ENCODE results near the gene TOMM7. TPM values are rescaled to one million over a fixed set of nuclear protein-coding genes. Genes with fewer than 3 reads are reported as not detected.
A peak's percentile ranks its signal among the peaks of the same experiment; 100 is the strongest.

The TOMM7 gene
- total and polyA plus RNA-seq, 10 donors = 85.4 to 524 (median 300) TPM

DNA sequence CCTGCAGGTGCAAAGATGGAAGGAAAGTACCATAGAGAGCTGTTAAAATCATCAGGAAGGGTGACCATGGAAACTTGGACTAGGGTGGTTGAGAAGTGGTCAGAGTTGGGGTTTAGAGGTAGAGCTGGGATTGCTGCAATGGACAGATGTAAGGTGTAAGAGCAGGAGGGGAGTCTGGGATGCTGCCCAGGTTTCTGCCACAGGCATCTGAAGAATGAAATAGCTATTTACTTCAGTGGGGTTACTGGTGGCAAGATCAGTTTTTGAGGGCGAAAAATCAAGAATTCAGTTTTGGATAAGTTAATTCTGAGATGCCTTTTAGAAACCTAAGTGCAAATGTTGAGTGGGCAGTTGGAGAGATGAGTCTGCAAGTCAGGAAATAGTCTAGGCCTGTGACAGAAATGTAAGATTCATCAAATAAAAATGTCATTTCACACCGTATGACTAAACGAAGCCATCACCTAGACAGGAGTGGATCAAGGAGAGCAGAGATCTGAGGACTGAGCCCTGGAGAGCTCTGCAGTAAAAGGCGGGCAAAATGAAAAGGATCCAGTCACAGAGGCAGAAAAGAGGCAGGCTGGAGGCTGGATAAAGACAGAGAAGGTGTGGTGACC lies 22.7 kb upstream of the TOMM7 start:
- no peak for DNase-seq
- no peaks in the 10 kb centered on the region for H3K36me3 ChIP-seq
- no peaks in the 10 kb centered on the region for H3K27me3 ChIP-seq (replicated peaks in 1 of 7)
- no peaks in the 10 kb centered on the region for H3K9me3 ChIP-seq
- no peak for TF ChIP-seq POLR2A (IDR thresholded peaks at IDR 0.05)
- no peak for TF ChIP-seq POLR2AphosphoS5 (IDR thresholded peaks at IDR 0.05)
- TF ChIP-seq, protein P1, sequence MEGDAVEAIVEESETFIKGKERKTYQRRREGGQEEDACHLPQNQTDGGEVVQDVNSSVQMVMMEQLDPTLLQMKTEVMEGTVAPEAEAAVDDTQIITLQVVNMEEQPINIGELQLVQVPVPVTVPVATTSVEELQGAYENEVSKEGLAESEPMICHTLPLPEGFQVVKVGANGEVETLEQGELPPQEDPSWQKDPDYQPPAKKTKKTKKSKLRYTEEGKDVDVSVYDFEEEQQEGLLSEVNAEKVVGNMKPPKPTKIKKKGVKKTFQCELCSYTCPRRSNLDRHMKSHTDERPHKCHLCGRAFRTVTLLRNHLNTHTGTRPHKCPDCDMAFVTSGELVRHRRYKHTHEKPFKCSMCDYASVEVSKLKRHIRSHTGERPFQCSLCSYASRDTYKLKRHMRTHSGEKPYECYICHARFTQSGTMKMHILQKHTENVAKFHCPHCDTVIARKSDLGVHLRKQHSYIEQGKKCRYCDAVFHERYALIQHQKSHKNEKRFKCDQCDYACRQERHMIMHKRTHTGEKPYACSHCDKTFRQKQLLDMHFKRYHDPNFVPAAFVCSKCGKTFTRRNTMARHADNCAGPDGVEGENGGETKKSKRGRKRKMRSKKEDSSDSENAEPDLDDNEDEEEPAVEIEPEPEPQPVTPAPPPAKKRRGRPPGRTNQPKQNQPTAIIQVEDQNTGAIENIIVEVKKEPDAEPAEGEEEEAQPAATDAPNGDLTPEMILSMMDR (IDR thresholded peaks at IDR 0.05 in 8 of 11, conservative IDR thresholded peaks at IDR 0.05 in 3 of 11) = no peak
- intact Hi-C loops (cut with DNase I; ENCODE audit: low total_unique reads) = no loop called here
- H3K27ac ChIP-seq = no peak overlapping the region
- no peaks in the 10 kb centered on the region for H3K4me1 ChIP-seq
- 86 to 96% (median 90%) methylated on average over 4 of the region's 4 CpGs for WGBS, 5 donors
- no peak overlapping the region for H3K4me3 ChIP-seq

DNA sequence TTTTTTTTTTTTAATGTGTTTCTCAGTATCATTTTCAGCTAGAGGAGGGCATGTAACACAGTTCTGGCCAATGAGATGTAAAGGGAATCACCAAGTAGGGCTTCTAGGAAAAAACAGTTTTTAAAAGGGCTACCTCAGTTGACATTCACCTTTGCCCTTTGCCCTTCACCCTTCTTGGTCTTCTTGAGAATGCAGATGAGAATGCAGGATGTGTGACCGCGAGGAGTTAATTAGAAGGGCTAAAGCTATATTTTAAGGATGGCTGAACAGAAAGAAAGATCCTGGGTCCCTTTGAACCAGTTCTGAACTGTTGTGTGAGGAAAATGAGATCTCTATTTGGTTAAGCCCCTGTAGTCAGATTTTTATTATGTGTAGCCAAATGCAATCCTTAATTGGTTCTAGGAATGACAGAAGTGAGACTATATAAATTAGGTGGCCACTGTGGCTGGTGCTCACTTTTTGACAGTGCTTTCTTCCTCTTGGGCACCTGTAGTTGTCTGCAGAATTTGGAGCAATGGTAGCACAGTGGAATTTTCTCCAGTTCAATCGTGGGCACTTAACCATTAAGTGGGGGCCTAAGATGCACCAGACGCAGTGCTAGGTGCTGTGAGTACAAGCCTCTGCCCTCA lies 21.1 kb upstream of the TOMM7 start:
- H3K9me3 ChIP-seq = no peaks in the 10 kb centered on the region
- no peak overlapping the region for H3K4me3 ChIP-seq
- H3K4me1 ChIP-seq = no peaks in the 10 kb centered on the region
- no peaks in the 10 kb centered on the region for H3K27me3 ChIP-seq (replicated peaks in 1 of 7)
- WGBS, 5 donors = 63 to 87% (median 81%) methylated on average over 4 of the region's 4 CpGs
- H3K36me3 ChIP-seq = no peaks in the 10 kb centered on the region
- no peak for DNase-seq
- no peak overlapping the region for H3K27ac ChIP-seq
- intact Hi-C loops (cut with DNase I; ENCODE audit: low total_unique reads) = no loop called here
- TF ChIP-seq, protein P1 (IDR thresholded peaks at IDR 0.05 in 8 of 11, conservative IDR thresholded peaks at IDR 0.05 in 3 of 11) = no peak
- TF ChIP-seq POLR2A (IDR thresholded peaks at IDR 0.05) (no peak), POLR2AphosphoS5 (IDR thresholded peaks at IDR 0.05) (no peak)

DNA sequence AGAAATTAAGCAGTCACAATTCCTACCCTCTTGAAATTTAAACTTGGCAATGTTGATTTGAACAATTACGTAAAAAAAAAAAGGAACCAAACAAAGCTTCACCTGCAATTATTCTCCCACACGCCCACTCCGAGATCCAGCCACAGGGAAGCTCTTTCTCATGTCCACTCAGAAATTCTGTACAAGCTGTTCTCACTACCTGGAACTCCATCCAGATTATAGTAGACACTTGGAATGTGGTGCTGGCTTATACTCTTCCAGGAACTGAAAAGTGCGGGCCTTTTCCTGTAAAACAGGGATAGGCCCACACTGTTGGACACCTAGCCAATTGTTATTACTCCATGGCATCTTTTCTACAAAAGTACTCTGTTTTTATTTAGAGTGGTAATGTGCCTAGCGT lies 20.3 kb upstream of the TOMM7 start:
- no peaks in the 10 kb centered on the region for H3K9me3 ChIP-seq
- H3K4me3 ChIP-seq = no peak overlapping the region
- H3K4me1 ChIP-seq = no peaks in the 10 kb centered on the region
- TF ChIP-seq, protein P1 (IDR thresholded peaks at IDR 0.05 in 8 of 11, conservative IDR thresholded peaks at IDR 0.05 in 3 of 11) = no peak
- no peak for TF ChIP-seq POLR2AphosphoS5 (IDR thresholded peaks at IDR 0.05)
- no peak for TF ChIP-seq POLR2A (IDR thresholded peaks at IDR 0.05)
- intact Hi-C loops (cut with DNase I; ENCODE audit: low total_unique reads) = no loop called here
- H3K27me3 ChIP-seq (replicated peaks in 1 of 7) = no peaks in the 10 kb centered on the region
- WGBS, 5 donors = 53 to 88% (median 81%) methylated on average over 5 of the region's 5 CpGs
- H3K27ac ChIP-seq = peak overlapping the region in 6 of 8 donors; percentile 12 to 51 (median 38)
- H3K36me3 ChIP-seq = no peaks in the 10 kb centered on the region
- no peak for DNase-seq

DNA sequence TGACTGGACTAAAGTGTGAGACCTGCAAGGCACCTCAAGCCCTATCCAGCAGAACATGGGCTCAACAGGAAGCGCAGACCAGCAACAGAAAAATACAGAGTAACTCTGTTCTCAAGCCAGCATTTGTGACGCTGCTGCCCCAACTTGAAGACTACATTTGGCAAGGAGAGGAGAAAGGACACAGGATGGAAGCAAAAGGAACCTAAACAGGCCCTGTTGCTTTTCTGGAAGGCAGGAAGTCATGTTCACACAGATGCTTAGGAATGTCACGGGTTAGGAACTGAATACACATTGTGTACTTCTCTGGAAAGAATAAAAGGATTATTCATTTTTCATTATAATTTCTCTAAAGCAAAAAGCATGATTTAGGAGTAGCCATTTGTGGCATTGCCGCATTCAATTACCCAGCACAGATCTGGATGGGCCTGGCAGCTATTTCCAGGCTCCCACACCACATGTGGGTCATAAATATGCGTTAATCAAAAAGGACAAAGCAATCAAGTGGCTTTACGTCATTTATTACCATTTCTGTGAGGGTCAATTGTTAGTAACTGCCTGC lies 19.8 kb upstream of the TOMM7 start:
- Histone ChIP-seq H3K27me3 (replicated peaks in 1 of 7) (no peaks in the 10 kb centered on the region), H3K27ac (peak overlapping the region in 6 of 8 donors; percentile 20 to 51 (median 38)), H3K4me1 (no peaks in the 10 kb centered on the region), H3K36me3 (no peaks in the 10 kb centered on the region), H3K9me3 (no peaks in the 10 kb centered on the region), H3K4me3 (no peak overlapping the region)
- WGBS, 5 donors = 72 to 79% (median 76%) methylated on average over 6 of the region's 6 CpGs
- DNase-seq = no peak
- intact Hi-C loops (cut with DNase I; ENCODE audit: low total_unique reads) = no loop called here
- TF ChIP-seq, protein P1 (IDR thresholded peaks at IDR 0.05 in 8 of 11, conservative IDR thresholded peaks at IDR 0.05 in 3 of 11) = no peak
- TF ChIP-seq POLR2AphosphoS5 (IDR thresholded peaks at IDR 0.05) (no peak), POLR2A (IDR thresholded peaks at IDR 0.05) (no peak)

Data from spleen (tissue), 11 donors.